Measurements from ENCODE around the gene ZNF264.
A peak's percentile ranks its signal among the peaks of the same experiment; 100 is the strongest.
"Not testable (repeated sequence)": the region's sequence is repeated elsewhere in the genome, so short reads cannot be mapped to it uniquely, and the experiment has no call there.

ZNF264 gene

DNA sequence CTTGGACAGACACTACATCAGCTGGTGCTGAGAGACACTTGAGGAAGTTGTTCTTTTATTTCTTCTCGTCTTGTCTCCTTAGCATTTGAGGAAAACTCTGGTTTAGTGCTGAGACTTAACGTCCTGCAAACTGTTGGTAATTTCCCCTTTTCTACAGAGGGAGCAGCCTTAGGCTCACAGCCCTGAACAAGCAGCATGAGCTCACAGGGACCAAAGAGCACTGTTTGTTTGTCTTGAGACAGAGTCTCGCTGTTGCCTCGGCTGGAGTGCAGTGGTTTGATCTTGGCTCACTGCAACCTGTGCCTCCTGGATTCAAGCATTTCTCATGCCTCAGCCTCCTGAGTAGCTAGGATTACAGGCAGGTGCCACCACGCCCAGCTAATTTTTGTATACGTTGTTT, 54.7 kb downstream of the ZNF264 start:
- DNase-seq = no peak

DNA sequence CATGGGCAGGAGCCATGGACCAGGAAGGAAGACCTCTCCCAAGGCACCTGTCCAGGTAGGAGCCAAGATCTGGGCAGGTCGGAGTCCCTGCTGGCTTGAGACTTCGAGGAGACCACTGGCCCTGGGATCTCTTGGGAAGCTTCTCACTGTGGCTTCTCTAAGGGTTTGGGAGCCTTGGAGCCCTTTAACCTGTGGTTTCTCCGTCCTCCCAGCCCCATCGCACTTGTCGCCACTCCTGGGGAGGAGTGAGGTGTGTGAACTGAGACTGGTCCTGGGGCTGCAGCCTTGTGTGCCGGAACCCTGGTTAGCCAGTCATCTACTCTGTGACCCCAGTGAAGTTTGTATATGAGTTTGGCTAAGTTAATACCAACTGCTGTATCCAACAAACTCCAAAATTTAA, 57.3 kb downstream of the ZNF264 start:
- no peak for DNase-seq

DNA sequence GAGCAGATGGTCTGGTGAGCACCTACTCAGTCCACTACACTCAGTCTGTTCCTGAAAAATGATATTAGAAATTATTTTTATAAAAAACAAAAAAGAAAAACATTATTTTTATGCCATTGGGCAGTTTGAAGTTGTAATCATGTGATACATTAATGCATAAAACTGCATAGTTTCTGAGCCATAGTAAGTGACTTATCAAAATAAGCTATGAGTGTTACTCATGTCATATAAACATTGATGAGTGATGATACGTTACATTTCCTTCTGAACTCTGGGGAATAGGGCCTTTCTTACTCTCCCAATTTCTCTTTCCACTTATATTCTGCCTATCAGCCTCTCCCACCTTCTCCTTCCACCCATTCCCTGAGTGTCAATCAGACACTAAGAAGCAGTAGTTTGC, 58.0 kb downstream of the ZNF264 start:
- no peak for DNase-seq

DNA sequence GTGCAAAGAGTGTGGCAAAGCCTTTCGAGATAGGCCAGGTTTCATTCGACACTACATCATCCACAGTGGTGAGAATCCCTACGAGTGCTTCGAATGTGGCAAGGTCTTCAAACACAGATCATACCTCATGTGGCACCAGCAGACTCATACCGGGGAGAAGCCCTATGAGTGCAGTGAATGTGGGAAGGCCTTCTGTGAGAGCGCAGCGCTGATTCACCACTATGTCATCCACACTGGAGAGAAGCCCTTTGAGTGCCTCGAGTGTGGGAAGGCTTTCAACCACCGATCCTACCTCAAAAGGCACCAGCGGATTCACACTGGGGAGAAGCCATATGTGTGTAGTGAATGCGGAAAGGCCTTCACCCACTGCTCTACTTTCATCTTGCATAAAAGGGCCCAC, 62.5 kb downstream of the ZNF264 start:
- DNase-seq = not testable (repeated sequence)

DNA sequence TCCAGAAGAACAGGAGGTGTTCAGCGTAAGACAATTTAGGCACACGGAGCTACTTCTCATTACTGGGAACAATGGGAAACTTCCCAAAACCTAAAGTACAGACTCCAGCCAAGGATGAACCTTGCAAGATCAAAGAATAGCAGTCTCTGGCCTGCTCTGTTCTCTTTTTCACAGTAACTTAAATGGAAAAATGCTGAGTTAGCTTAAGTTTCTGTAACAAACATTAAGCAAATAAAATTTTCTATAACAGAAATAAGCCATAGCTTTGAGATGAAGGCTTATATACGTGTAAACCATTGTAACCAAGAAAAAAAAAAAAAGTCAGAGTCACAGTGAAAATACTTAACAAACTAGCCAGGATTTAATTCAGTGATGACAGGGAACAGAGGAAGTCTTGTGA, 70.7 kb downstream of the ZNF264 start:
- no peak for DNase-seq

DNA sequence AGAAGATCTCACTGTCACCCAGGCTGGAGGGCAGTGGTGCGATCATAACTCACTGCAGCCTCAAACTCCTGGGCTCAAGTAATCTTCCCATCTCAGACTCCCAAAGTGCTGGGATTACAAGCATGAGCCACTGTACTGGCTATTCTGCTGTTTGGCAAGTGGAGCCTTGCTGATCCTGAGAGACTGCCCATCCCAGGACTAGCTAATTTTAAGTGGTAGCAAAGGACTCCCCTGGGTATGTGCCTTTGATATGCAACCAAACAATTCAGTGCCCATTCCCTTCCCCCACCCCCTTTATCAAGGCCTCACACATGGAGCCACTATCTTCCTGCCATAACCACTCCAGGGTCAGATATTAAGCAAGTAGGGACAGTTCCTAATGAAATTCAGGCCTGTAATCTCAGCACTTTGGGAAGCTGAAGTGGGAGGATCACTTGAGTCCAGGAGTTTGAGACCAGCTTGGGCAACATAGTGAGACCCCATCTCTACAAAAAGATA, 72.0 kb downstream of the ZNF264 start:
- no peak for DNase-seq

DNA sequence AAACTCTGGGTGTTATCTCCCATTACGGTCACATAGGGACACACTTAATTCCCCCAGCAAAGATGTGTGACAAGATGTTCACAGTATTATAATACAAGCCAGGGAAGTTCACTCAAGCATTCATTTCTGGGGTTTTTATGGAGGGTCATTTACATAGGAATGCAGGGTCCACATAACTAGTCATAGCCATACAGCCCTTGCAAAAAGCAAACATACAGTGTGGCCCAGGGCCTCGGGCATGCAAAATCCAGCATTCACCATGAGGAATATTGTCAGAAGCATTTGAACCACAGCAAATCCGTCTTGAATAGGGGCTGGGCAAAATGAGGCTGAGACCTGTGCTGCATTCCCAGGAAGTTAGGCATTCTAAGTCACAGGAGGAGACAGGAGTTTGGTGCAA, 76.0 kb downstream of the ZNF264 start:
- DNase-seq = no peak

DNA sequence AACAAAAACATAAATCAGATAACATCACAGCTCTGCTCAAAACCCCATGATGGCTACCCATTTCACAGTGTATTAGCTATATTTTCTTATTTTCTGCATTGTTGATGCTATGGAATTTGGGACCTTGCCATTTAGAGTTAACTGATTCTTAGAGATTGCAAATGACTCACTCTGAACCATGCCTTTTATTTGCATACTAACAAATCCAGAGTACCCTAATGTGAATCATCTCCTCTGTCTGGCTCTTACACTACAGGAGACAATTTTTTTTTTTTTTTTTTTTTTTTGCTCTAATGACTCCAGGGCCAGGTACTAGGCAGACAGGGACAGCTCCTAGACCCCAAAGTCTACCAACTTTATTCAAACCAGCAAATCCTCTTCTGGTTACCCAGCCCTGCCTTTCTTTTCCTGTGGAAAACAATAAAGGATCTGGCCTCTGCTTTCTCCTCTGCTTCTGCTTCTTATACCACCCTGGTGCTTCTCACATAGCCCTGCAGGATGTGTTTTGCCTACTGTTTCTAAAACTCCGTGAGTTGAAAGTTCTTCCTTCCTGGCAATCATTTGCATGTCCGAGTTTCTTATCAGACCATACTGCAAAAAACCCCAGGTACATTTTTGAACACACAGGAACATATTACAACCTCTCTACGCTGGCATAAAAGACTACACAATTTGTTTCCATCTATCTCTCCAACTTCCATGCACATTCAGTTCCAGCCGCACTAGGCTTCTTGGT, 78.4 kb downstream of the ZNF264 start:
- DNase-seq = peak; percentile 17

DNA sequence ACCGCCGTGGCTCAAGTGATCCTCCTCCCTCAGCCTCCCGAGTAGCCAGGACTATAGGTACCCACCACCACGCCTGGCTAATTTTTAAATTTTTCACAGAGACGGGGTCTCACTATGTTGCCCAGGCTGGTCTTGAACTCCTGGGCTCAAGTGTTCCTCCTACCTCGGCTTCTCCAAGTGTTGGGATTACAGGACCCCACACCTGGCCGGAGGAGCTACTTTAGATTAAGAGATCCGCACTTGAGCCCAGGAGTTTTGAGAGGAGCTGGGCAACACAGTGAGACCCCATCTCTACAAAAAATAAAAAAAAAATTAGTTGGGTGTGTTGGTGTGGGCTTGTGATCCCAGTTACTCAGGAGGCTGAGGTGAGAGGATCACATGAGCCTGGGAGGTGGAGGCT, 80.0 kb downstream of the ZNF264 start:
- DNase-seq = no peak

Measured in activated CD4-positive, alpha-beta T cell treated with anti-CD3 and anti-CD28 coated beads, Interleukin-2, amount 50 U/mL, for 16 hours (primary cell).